B cell (primary cell): Measurements from ENCODE around the gene DLG2.

Experiments
- EZH2 ChIP-seq: IDR thresholded peaks from 2 replicates; pipeline ENCODE4 v1.6.1; 2012; ENCODE audit warnings: borderline replicate concordance, low read depth, mild to moderate bottlenecking, moderate library complexity, low read length; ENCODE audit not compliant: insufficient read depth, poor library complexity, severe bottlenecking
- TF ChIP-seq, protein P1 (sequence below): fragments of 200-600 bp; IDR thresholded peaks from one replicate; pipeline ENCODE4 v1.8.0; 2022; ENCODE audit warnings: antibody characterized with exemption, mild to moderate bottlenecking

DNA sequence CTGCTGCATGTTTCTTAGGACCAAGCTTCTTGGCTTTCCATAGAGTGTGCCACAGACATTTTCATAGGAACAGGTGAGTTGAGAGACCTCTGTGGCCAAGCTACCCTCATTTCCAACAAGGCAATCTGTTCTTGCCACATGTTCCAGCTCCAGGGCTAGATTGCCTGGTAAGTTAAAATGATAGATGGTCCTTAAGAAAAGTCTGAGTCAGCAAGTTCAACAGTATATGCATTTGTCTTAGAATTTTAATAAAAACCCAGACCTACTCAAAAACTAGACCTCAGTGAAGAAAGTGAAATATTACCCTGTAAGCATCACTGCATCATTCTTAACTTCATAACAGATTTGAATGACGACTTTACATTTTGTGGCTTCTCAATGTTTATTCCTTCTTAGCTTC lies 1123.6 kb downstream of the DLG2 start:
- TF ChIP-seq, protein P1, sequence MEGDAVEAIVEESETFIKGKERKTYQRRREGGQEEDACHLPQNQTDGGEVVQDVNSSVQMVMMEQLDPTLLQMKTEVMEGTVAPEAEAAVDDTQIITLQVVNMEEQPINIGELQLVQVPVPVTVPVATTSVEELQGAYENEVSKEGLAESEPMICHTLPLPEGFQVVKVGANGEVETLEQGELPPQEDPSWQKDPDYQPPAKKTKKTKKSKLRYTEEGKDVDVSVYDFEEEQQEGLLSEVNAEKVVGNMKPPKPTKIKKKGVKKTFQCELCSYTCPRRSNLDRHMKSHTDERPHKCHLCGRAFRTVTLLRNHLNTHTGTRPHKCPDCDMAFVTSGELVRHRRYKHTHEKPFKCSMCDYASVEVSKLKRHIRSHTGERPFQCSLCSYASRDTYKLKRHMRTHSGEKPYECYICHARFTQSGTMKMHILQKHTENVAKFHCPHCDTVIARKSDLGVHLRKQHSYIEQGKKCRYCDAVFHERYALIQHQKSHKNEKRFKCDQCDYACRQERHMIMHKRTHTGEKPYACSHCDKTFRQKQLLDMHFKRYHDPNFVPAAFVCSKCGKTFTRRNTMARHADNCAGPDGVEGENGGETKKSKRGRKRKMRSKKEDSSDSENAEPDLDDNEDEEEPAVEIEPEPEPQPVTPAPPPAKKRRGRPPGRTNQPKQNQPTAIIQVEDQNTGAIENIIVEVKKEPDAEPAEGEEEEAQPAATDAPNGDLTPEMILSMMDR, result no peak
- no peak for TF ChIP-seq EZH2
